ENCODE measurements around the gene KAZN.

Gene KAZN

DNA sequence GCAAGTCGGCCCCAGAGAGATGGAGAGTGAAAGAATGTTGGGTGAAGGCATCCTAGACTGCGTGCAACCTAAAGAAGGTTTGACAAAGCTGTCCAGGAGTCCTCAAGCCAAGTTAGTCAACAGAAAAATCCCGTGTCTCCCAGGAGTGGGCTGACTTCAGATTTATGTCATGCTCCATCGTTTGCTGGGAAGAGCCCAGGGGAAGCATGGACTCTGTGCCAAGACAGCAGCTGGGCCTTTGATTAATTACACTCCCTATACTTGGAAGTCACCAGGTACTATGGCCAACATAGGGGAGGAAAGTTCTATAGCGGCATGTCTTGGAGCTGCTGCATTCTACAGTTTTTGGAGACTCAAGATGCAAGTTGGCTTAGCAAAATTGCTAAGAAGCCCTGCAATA, 247.4 kb downstream of the KAZN start:
- DNase-seq, result no peak
- H3K36me3 Mint-ChIP-seq (ENCODE audit: low read depth), result peaks cover 33% of the 10 kb centered on the region
- H3K27ac Mint-ChIP-seq, result peak overlapping the region; percentile 23
- no peak overlapping the region for H3K4me3 Mint-ChIP-seq
- peaks cover 47% of the 10 kb centered on the region for H3K4me1 Mint-ChIP-seq
- TF ChIP-seq, protein P1, sequence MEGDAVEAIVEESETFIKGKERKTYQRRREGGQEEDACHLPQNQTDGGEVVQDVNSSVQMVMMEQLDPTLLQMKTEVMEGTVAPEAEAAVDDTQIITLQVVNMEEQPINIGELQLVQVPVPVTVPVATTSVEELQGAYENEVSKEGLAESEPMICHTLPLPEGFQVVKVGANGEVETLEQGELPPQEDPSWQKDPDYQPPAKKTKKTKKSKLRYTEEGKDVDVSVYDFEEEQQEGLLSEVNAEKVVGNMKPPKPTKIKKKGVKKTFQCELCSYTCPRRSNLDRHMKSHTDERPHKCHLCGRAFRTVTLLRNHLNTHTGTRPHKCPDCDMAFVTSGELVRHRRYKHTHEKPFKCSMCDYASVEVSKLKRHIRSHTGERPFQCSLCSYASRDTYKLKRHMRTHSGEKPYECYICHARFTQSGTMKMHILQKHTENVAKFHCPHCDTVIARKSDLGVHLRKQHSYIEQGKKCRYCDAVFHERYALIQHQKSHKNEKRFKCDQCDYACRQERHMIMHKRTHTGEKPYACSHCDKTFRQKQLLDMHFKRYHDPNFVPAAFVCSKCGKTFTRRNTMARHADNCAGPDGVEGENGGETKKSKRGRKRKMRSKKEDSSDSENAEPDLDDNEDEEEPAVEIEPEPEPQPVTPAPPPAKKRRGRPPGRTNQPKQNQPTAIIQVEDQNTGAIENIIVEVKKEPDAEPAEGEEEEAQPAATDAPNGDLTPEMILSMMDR (IDR thresholded peaks at IDR 0.05), result no peak
- peaks cover 10% of the 10 kb centered on the region for H3K27me3 Mint-ChIP-seq (ENCODE audit: low read depth, poor library complexity)
- H3K9me3 Mint-ChIP-seq, result peaks cover 34% of the 10 kb centered on the region

DNA sequence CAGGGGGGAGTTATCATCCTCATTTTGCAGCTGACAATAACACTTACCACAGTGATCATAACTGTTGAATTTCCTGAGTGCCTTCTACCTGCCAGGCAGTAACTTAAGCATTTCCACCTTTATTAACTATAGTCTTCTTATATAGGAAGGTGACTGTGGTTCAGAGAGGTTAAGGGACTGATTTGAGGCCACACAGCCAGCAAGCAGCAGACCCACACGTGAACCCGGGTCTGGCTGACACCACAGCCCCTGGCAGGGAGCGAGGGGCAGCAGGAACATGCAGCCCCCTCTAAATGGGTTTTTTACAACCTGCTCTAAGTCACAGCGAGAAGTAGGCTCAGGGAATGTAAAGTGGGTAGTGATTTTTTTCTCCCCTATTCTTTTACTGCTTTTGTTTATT, 248.2 kb downstream of the KAZN start:
- H3K4me3 Mint-ChIP-seq, result no peak overlapping the region
- TF ChIP-seq, protein P1 (IDR thresholded peaks at IDR 0.05), result no peak
- H3K27me3 Mint-ChIP-seq (ENCODE audit: low read depth, poor library complexity), result peaks cover 10% of the 10 kb centered on the region
- H3K4me1 Mint-ChIP-seq, result peaks cover 47% of the 10 kb centered on the region
- no peak for DNase-seq
- peaks cover 26% of the 10 kb centered on the region for H3K9me3 Mint-ChIP-seq
- no peak overlapping the region for H3K27ac Mint-ChIP-seq
- H3K36me3 Mint-ChIP-seq (ENCODE audit: low read depth), result peaks cover 28% of the 10 kb centered on the region

DNA sequence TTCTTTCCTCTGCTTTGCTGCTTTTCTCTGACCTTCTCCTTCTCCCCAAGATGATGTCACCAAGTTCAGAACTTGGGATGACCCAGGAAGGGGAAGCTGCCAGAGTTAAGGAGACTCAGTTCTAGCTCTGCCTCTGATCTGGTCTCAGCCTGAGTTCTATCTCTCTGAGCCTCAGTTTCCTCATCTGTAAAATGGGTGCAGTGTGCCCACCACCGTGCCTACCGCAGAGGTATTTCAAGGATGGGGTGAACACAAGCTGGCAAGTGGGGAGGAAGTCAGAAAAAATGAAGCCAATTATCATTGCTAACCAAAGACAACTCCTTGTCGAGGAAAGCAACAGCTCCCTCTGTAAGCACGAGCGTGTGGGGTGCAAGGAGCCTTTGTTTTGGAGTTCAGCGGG, 249.7 kb downstream of the KAZN start:
- no peak overlapping the region for H3K27ac Mint-ChIP-seq
- no peak overlapping the region for H3K4me3 Mint-ChIP-seq
- H3K9me3 Mint-ChIP-seq, result peaks cover 11% of the 10 kb centered on the region
- peaks cover 47% of the 10 kb centered on the region for H3K4me1 Mint-ChIP-seq
- peaks cover 13% of the 10 kb centered on the region for H3K27me3 Mint-ChIP-seq (ENCODE audit: low read depth, poor library complexity)
- DNase-seq, result no peak
- TF ChIP-seq, protein P1 (IDR thresholded peaks at IDR 0.05), result no peak
- H3K36me3 Mint-ChIP-seq (ENCODE audit: low read depth), result peaks cover 13% of the 10 kb centered on the region

DNA sequence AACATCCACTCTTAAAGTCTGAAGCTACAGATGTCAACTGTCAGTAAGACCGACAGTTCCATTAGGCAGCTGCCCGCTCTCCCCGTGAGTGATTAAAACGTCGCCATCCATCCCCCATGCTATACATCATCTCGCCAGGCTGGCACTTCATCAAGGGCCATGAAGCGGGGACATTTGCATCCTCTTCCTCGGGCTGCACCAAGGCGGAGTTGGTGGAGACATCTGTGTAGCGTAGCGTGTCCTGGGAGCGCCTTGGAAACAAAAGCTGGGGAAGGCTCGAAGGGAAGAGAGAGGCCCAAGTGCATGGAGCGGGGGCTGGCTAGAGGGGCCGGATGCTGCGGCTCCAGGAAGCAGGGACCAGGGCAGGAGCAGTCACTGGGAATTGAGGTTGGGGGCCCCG, 250.1 kb downstream of the KAZN start:
- Mint-ChIP-seq H3K4me1 (peaks cover 47% of the 10 kb centered on the region), H3K9me3 (peaks cover 8% of the 10 kb centered on the region), H3K4me3 (no peak overlapping the region), H3K36me3 (ENCODE audit: low read depth) (peaks cover 10% of the 10 kb centered on the region), H3K27me3 (ENCODE audit: low read depth, poor library complexity) (peaks cover 13% of the 10 kb centered on the region), H3K27ac (peak overlapping the region; percentile 93)
- TF ChIP-seq, protein P1 (IDR thresholded peaks at IDR 0.05), result no peak
- DNase-seq, result peak; percentile 47

DNA sequence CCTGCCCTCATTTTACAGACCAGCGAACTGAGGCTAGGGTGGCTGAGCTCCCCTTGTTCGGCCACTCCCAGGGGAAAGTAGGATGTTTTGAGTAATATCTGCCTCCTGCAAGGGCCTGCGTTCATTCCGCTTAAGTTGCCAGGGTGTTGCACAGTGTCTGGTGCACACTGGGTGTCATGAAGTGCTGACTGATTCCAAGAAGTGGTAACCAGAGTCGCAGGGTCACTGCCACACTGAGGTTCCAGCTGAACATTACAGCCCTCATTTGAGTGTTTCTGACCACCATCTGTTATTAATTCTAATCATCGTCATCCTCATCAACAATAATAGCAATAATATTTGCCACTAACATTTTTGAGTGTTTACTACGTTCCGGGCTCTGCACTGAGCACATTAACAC, 250.6 kb downstream of the KAZN start:
- Mint-ChIP-seq H3K27me3 (ENCODE audit: low read depth, poor library complexity) (peaks cover 13% of the 10 kb centered on the region), H3K4me1 (peaks cover 48% of the 10 kb centered on the region), H3K9me3 (peaks cover 4% of the 10 kb centered on the region), H3K36me3 (ENCODE audit: low read depth) (peaks cover 10% of the 10 kb centered on the region), H3K27ac (peak overlapping the region; percentile 93), H3K4me3 (no peak overlapping the region)
- TF ChIP-seq, protein P1 (IDR thresholded peaks at IDR 0.05), result no peak
- no peak for DNase-seq

DNA sequence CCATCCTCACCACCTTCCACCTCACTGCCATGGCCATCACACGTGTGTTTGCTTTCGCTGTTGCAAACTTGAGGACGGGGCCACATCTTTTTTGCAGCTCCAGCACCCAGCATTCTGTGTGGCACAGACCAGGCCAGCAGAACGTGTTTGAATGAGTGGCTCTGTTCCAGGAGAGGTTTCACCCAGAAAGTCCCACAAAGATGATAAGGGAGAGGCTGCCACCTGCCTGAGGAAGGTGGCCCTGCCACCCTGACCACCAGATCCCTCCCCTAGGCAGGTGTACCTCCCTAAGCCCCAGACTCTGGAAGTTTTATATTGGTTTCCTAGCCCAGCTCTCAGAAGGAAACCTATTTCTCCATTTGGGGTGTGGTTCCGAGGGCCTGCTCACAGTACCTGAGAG, 252.1 kb downstream of the KAZN start:
- peaks cover 6% of the 10 kb centered on the region for H3K27me3 Mint-ChIP-seq (ENCODE audit: low read depth, poor library complexity)
- H3K27ac Mint-ChIP-seq, result no peak overlapping the region
- DNase-seq, result no peak
- H3K9me3 Mint-ChIP-seq, result no peaks in the 10 kb centered on the region
- TF ChIP-seq, protein P1 (IDR thresholded peaks at IDR 0.05), result no peak
- H3K4me1 Mint-ChIP-seq, result peaks cover 53% of the 10 kb centered on the region
- peaks cover 9% of the 10 kb centered on the region for H3K36me3 Mint-ChIP-seq (ENCODE audit: low read depth)
- no peak overlapping the region for H3K4me3 Mint-ChIP-seq

Data from nephron progenitor cell (in vitro differentiated cells).